PFSK-1 (cell line): ENCODE results near the gene BASP1.

Experiments
- FOXP2 ChIP-seq: optimal IDR thresholded peaks from 2 replicates; pipeline ENCODE3; 2011; ENCODE audit warnings: borderline replicate concordance, control low read depth, inconsistent platforms; ENCODE audit not compliant: insufficient read depth; ENCODE audit errors: extremely low read length, extremely low read depth
- POLR2AphosphoS5 ChIP-seq: IDR thresholded peaks from 2 replicates; pipeline ENCODE4 v1.6.1; 2012; ENCODE audit warnings: low read depth, mild to moderate bottlenecking, control low read depth, low read length, moderate library complexity
- SIN3A ChIP-seq: IDR thresholded peaks from 2 replicates; pipeline ENCODE4 v1.6.1; 2012; ENCODE audit warnings: mild to moderate bottlenecking, low read length, moderate library complexity, borderline replicate concordance; ENCODE audit not compliant: insufficient read depth
- TAF1 ChIP-seq: IDR thresholded peaks from 2 replicates; pipeline ENCODE4 v1.6.1; 2012; ENCODE audit warnings: low read length, control low read depth, borderline replicate concordance; ENCODE audit not compliant: insufficient read depth
- TF ChIP-seq, protein P1 (sequence below), 2 experiments: IDR thresholded peaks; 2 replicates each; pipeline versions ENCODE4 v1.6.1 to v1.8.0; 2011 to 2012; ENCODE audit warnings: low read depth in 2 of 2, low read length in 2 of 2, control low read depth in 1 of 2, inconsistent platforms in 1 of 2, mild to moderate bottlenecking in 1 of 2, moderate library complexity in 1 of 2; ENCODE audit not compliant: insufficient read depth in 1 of 2

The BASP1 gene

DNA sequence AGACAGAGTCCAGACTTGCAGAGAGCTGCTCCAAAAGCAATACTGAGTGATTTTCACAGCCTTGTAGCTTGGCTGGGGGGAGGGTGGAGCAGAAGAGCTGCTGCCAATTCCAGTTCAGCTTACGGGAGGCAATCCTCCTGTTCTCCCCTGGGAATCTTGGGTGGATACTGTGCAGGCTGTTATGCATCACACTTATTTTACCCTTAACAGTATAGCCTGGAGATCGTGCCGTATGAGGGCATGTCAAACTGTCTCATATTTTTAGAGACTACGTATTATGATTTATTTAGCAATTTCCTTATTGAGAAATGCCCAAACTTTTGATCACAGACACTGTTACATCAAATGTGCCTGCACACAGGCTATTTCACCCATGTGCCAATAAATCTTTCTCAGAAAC, 85.2 kb downstream of the BASP1 start:
- TF ChIP-seq FOXP2, result no peak
- TF ChIP-seq, protein P1, sequence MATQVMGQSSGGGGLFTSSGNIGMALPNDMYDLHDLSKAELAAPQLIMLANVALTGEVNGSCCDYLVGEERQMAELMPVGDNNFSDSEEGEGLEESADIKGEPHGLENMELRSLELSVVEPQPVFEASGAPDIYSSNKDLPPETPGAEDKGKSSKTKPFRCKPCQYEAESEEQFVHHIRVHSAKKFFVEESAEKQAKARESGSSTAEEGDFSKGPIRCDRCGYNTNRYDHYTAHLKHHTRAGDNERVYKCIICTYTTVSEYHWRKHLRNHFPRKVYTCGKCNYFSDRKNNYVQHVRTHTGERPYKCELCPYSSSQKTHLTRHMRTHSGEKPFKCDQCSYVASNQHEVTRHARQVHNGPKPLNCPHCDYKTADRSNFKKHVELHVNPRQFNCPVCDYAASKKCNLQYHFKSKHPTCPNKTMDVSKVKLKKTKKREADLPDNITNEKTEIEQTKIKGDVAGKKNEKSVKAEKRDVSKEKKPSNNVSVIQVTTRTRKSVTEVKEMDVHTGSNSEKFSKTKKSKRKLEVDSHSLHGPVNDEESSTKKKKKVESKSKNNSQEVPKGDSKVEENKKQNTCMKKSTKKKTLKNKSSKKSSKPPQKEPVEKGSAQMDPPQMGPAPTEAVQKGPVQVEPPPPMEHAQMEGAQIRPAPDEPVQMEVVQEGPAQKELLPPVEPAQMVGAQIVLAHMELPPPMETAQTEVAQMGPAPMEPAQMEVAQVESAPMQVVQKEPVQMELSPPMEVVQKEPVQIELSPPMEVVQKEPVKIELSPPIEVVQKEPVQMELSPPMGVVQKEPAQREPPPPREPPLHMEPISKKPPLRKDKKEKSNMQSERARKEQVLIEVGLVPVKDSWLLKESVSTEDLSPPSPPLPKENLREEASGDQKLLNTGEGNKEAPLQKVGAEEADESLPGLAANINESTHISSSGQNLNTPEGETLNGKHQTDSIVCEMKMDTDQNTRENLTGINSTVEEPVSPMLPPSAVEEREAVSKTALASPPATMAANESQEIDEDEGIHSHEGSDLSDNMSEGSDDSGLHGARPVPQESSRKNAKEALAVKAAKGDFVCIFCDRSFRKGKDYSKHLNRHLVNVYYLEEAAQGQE (IDR thresholded peaks at IDR 0.05; ENCODE audit: insufficient read depth in 1 of 2, low read depth in 2 of 2, low read length in 2 of 2), result no peak
- TF ChIP-seq POLR2AphosphoS5, result no peak
- no peak for TF ChIP-seq SIN3A
- TF ChIP-seq TAF1, result no peak

DNA sequence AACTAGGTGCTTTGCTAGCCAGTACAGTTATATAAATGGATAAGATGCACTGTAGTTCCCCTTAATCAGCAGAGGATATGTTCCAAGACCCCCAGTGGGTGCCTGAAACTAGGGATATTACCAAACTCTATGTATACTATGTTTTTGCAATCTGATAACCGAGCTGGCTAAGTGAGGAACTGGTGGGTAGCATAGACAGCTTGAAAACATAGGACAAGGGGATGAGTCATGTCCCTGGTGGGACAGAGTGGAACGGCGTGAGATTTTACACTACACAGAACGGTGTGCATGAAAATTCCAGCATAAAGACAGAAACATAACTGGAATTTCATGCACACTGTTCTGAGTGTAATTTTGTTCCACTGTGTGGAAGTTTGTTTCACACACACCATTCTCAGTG, 86.9 kb downstream of the BASP1 start:
- no peak for TF ChIP-seq POLR2AphosphoS5
- no peak for TF ChIP-seq FOXP2
- no peak for TF ChIP-seq SIN3A
- TF ChIP-seq, protein P1 (IDR thresholded peaks at IDR 0.05; ENCODE audit: insufficient read depth in 1 of 2, low read depth in 2 of 2, low read length in 2 of 2), result no peak
- no peak for TF ChIP-seq TAF1

DNA sequence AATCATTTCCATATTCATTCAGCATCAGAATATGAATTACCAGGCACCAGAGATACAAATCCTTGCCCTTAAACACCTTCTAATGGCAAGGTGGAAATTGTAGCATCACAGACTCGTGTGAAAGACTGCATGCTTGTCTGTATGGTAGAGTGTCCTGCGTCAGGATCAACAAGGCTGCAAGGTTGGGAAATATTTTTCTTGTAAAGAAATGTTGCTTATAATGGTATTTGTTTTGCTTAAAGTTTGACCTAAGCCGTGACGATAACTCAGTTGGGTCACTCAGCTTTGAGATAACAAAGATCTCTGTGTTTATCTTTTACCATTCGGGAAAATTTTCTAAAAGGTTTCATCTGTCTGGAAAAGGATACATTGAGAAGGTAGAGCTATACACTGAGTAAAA, 87.6 kb downstream of the BASP1 start:
- no peak for TF ChIP-seq SIN3A

DNA sequence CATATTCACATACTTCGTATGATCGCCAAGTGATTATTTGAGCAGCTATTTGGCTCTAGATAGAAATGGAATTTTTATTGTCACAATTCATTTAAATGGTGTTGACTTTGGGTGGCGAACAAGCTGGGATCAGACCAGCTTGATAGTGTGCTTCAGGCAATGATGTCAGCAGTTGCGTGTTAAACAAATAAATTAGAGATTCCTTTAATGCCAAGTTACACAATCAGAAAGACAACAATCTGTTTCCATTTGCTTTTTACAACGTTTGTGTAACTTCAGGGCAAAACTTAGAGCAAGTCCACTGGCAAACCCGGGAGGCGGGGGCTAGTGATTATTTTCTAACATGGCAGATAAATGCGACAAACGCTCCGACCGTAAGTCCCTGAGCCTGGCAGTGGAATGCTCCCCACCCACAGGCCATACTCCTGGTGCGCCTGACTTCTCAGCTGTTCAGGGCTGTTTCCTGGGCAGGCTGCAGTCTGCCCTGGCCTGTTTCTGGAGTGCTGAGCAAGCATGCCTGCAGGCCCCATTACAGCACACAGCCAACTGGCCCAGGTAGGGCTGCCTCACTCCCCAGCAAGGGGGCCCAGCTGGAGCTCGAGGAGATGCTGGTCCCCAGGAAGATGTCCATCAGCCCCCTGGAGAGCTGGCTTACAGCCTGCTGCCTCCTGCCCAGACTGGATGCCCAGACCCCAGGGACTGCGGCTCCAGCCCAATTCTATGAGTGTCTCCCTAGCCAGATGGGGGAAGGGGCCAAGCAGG, 88.7 kb downstream of the BASP1 start:
- TF ChIP-seq FOXP2 (no peak), TAF1 (no peak)
- TF ChIP-seq, protein P1 (IDR thresholded peaks at IDR 0.05; ENCODE audit: insufficient read depth in 1 of 2, low read depth in 2 of 2, low read length in 2 of 2), result no peak

DNA sequence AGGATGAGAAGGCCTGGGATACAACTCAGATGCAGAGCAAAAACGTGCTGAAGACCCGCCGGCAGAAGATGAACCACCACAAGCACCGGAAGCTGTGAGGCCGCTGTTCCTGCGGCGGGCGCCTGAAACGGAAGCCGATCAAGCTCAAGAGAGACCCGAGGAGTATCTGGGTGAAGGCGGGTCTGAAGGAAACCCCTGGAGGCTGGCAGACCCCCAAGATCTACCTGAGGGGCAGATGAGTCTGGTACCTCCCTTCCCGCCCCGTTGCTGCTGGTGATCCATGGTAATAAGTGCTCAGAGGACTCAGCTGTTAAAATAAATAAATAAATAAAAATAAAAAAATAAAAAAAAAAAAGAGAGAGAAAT, 89.3 kb downstream of the BASP1 start:
- TF ChIP-seq SIN3A, result no peak
- TF ChIP-seq, protein P1 (IDR thresholded peaks at IDR 0.05; ENCODE audit: insufficient read depth in 1 of 2, low read depth in 2 of 2, low read length in 2 of 2), result no peak
- TF ChIP-seq FOXP2, result no peak
- no peak for TF ChIP-seq TAF1
- no peak for TF ChIP-seq POLR2AphosphoS5
